22Rv1 (cell line): Measurements from ENCODE around the gene MATR3.

Experiments
- ZFX ChIP-seq: fragments of 450-650 bp; IDR thresholded peaks from 2 replicates; pipeline ENCODE4 v1.6.1; 2017; ENCODE audit warnings: antibody characterized with exemption, borderline replicate concordance
- TF ChIP-seq, protein P1 (sequence below): fragments of 450-650 bp; IDR thresholded peaks from 2 replicates; pipeline ENCODE4 v1.5.1; 2017; ENCODE audit warnings: mild to moderate bottlenecking

DNA sequence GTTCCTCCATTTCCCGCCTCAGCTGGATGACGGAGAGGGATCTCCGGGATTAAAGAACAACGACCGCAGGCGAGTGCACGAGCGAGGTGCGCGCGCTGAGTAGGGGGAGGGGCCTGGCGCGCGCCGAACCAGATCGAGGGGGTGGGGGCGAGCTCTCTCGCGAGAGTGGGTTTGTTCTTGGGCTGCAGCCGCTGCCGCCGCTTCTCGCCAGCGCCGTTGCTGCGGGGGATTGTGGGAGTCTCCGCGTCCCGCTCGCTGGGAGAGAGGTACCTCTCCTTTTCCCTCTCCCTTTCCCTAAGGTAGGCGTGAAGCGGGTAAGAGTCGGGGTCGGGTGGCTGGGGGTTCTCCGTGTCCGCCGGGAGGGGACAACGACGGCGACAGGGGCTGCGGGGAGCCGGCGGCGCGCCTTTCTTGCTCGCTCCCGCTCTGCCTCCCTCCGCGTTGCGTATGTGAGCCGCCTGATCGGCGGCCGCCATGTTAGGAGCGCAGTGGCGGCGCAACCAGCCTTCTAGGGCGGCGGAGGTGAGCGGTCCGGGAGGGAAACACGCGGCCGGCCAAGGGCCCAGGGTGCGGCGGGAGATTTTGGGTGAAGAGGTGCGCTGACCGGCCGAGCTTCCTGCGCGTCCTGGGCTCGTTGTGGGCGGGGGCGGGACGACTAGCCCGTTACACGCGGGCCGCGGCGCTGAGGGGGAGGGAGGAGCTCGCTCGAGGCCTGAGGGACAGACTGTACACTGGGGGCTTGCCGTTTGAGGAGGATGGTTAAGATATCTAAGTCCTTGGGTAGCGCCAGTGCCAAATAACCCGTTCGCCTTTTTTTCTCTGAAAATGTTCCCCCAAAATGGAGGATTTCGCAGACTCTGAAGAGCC, at the start of gene MATR3:
- TF ChIP-seq, protein P1, sequence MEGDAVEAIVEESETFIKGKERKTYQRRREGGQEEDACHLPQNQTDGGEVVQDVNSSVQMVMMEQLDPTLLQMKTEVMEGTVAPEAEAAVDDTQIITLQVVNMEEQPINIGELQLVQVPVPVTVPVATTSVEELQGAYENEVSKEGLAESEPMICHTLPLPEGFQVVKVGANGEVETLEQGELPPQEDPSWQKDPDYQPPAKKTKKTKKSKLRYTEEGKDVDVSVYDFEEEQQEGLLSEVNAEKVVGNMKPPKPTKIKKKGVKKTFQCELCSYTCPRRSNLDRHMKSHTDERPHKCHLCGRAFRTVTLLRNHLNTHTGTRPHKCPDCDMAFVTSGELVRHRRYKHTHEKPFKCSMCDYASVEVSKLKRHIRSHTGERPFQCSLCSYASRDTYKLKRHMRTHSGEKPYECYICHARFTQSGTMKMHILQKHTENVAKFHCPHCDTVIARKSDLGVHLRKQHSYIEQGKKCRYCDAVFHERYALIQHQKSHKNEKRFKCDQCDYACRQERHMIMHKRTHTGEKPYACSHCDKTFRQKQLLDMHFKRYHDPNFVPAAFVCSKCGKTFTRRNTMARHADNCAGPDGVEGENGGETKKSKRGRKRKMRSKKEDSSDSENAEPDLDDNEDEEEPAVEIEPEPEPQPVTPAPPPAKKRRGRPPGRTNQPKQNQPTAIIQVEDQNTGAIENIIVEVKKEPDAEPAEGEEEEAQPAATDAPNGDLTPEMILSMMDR: no peak
- no peak for TF ChIP-seq ZFX
